ENCODE results near the gene PRKAG3.

Gene PRKAG3

GRCh38 chr2:218812861-218813260 is 18.7 kb downstream of the PRKAG3 start:
- no peak for DNase-seq

- no peak for DNase-seq
Observed at GRCh38 chr2:218812096-218812815, 19.3 kb downstream of the PRKAG3 start.

- no peak for DNase-seq
Observed at GRCh38 chr2:218811382-218811781, 20.2 kb downstream of the PRKAG3 start.

GRCh38 chr2:218810256-218810655 is 21.3 kb downstream of the PRKAG3 start:
- no peak for DNase-seq

GRCh38 chr2:218809515-218809914 is 22.1 kb downstream of the PRKAG3 start:
- DNase-seq: no peak

GRCh38 chr2:218807626-218808025 is 24.0 kb downstream of the PRKAG3 start:
- DNase-seq: no peak

GRCh38 chr2:218806346-218806978 is 25.1 kb downstream of the PRKAG3 start:
- DNase-seq: no peak

GRCh38 chr2:218805627-218806026 is 26.0 kb downstream of the PRKAG3 start:
- DNase-seq: no peak

GRCh38 chr2:218804817-218805216 is 26.8 kb downstream of the PRKAG3 start:
- DNase-seq: no peak

GRCh38 chr2:218802386-218802994 is 29.1 kb downstream of the PRKAG3 start:
- DNase-seq: no peak

- DNase-seq: no peak
Observed at GRCh38 chr2:218799990-218800389, 31.6 kb downstream of the PRKAG3 start.

- DNase-seq: no peak
Observed at GRCh38 chr2:218798767-218799504, 32.7 kb downstream of the PRKAG3 start.

- no peak for DNase-seq
Observed at GRCh38 chr2:218796691-218797090, 34.9 kb downstream of the PRKAG3 start.

- no peak for DNase-seq
Observed at GRCh38 chr2:218792433-218792832, 39.2 kb downstream of the PRKAG3 start.

GRCh38 chr2:218788529-218789255 is 42.9 kb downstream of the PRKAG3 start:
- DNase-seq: no peak

GRCh38 chr2:218786133-218786532 is 45.5 kb downstream of the PRKAG3 start:
- no peak for DNase-seq

GRCh38 chr2:218785103-218785502 is 46.5 kb downstream of the PRKAG3 start:
- DNase-seq: no peak

GRCh38 chr2:218783688-218784087 is 47.9 kb downstream of the PRKAG3 start:
- no peak for DNase-seq

- DNase-seq: no peak
Observed at GRCh38 chr2:218782528-218782844, 49.1 kb downstream of the PRKAG3 start.

GRCh38 chr2:218781691-218782527 is 49.7 kb downstream of the PRKAG3 start, which contains the start of gene CYP27A1:
Gene CYP27A1, plus strand, starts transcription at chr2:218782147. Its CDS starts 36 bp downstream, at chr2:218782183.
- no peak for DNase-seq

GRCh38 chr2:218780851-218781690 is 50.5 kb downstream of the PRKAG3 start:
- DNase-seq: no peak
